HepG2 (cell line): Measurements from ENCODE around the gene RAPSN. TPM values are rescaled to one million over a fixed set of nuclear protein-coding genes. Genes with fewer than 3 reads are reported as not detected.

ENCODE experiments used
- AKAP8 ChIP-seq: sonication (generic); formaldehyde crosslinking; IDR thresholded peaks from 2 replicates; pipeline ENCODE4 v1.5.1; 2020; ENCODE audit warnings: mild to moderate bottlenecking, missing genetic modification reagents
- CHD2 ChIP-seq: IDR thresholded peaks from 2 replicates; pipeline ENCODE4 v1.6.1; 2011; ENCODE audit warnings: low read depth, low read length, improper control_type of control experiment
- ETS1 ChIP-seq: sonication (generic); formaldehyde crosslinking; IDR thresholded peaks from 2 replicates; pipeline ENCODE4 v1.4.0; 2020; ENCODE audit warnings: missing genetic modification reagents
- GATAD1 ChIP-seq: IDR thresholded peaks from 2 replicates; pipeline ENCODE4 v1.6.1; 2016; ENCODE audit warnings: missing genetic modification reagents, missing compliant biosample characterization
- IRF2 ChIP-seq: IDR thresholded peaks from 2 replicates; pipeline ENCODE4 v1.6.1; 2018; ENCODE audit warnings: missing genetic modification reagents, missing compliant biosample characterization
- MAFK ChIP-seq, 2 experiments: IDR thresholded peaks in 1 of 2; conservative IDR thresholded peaks in 1 of 2; 2 replicates each; pipeline ENCODE4 v1.6.1; 2011; ENCODE audit warnings: improper control_type of control experiment in 2 of 2, low read length in 2 of 2
- NFE2L2 ChIP-seq: fragments of 150-350 bp; IDR thresholded peaks from 2 replicates; pipeline ENCODE4 v1.6.1; 2014; ENCODE audit warnings: low read length
- RFX5 ChIP-seq: IDR thresholded peaks from 2 replicates; pipeline ENCODE4 v1.6.1; 2011; ENCODE audit warnings: low read depth, low read length, improper control_type of control experiment
- SIN3B ChIP-seq: fragments of 150-350 bp; IDR thresholded peaks from 2 replicates; pipeline ENCODE4 v1.6.1; 2014; ENCODE audit warnings: low read length
- SYNCRIP ChIP-seq: fragments of 200-400 bp; formaldehyde crosslinking; IDR thresholded peaks from 2 replicates; pipeline ENCODE4 v1.6.1; 2018; ENCODE audit warnings: mild to moderate bottlenecking, low read depth, low read length; ENCODE audit not compliant: insufficient read depth
- THAP11 ChIP-seq: IDR thresholded peaks from 2 replicates; pipeline ENCODE4 v1.6.1; 2016; ENCODE audit warnings: missing biosample characterization, missing genetic modification reagents
- ZNF121 ChIP-seq: sonication (generic); formaldehyde crosslinking; IDR thresholded peaks from 2 replicates; pipeline ENCODE4 v1.5.0; 2020; ENCODE audit warnings: mild to moderate bottlenecking, missing genetic modification reagents
- ZNF18 ChIP-seq: sonication (generic); formaldehyde crosslinking; IDR thresholded peaks from 2 replicates; pipeline ENCODE4 v1.8.0; 2022; ENCODE audit warnings: mild to moderate bottlenecking, missing genetic modification reagents; ENCODE audit not compliant: insufficient replicate concordance
- ZNF512 ChIP-seq: sonication (generic); formaldehyde crosslinking; IDR thresholded peaks from 2 replicates; pipeline ENCODE4 v1.4.0; 2020; ENCODE audit warnings: mild to moderate bottlenecking, missing genetic modification reagents
- ZNF670 ChIP-seq: sonication (generic); formaldehyde crosslinking; IDR thresholded peaks from 2 replicates; pipeline ENCODE4 v1.8.0; 2022; ENCODE audit warnings: mild to moderate bottlenecking, missing genetic modification reagents, borderline replicate concordance
- ZNF773 ChIP-seq: sonication (generic); formaldehyde crosslinking; IDR thresholded peaks from 2 replicates; pipeline ENCODE4 v1.4.0; 2020; ENCODE audit warnings: missing genetic modification reagents, borderline replicate concordance
- ZNF792 ChIP-seq: IDR thresholded peaks from 2 replicates; pipeline ENCODE4 v1.6.1; 2016
- ZNF879 ChIP-seq: sonication (generic); formaldehyde crosslinking; IDR thresholded peaks from 2 replicates; pipeline ENCODE4 v1.8.1; 2023; ENCODE audit warnings: missing genetic modification reagents
- ZNF891 ChIP-seq: sonication (generic); formaldehyde crosslinking; IDR thresholded peaks from 2 replicates; pipeline ENCODE4 v1.5.0; 2020; ENCODE audit warnings: mild to moderate bottlenecking, missing genetic modification reagents
- polyA plus RNA-seq, 8 experiments: library from polyadenylated mRNA; depleted of rRNA in 3 of 8; stranded (reverse) in 7 of 8; unstranded in 1 of 8; fragments of >200 nt; fragmentation: Illumina TruSeq in 4 of 8; extraction: Trizol in 4 of 8; gene quantifications; 2 replicates each; pipeline versions ENCODE4 v1.2.1 to v1.2.3, GENCODE V29; 2011 to 2016; ENCODE audit warnings: low read depth in 4 of 8, missing spikeins in 1 of 8, mixed read lengths in 1 of 8; ENCODE audit not compliant: insufficient read depth in 1 of 8
- total RNA-seq, 5 experiments: library from RNA; depleted of rRNA; stranded (reverse); fragments of >200 nt; fragmentation: Illumina TruSeq; extraction: Trizol; gene quantifications; 2 replicates each; pipeline ENCODE4 v1.2.3, GENCODE V29; 2016; ENCODE audit warnings: low read depth in 1 of 5
- TF ChIP-seq, protein P1 (sequence below): IDR thresholded peaks from 2 replicates; pipeline ENCODE4 v1.6.1; 2016; ENCODE audit warnings: missing compliant biosample characterization, missing genetic modification reagents, borderline replicate concordance
- TF ChIP-seq, protein P2 (sequence below): sonication (generic); formaldehyde crosslinking; IDR thresholded peaks from 2 replicates; pipeline ENCODE4 v1.5.0; 2020; ENCODE audit warnings: mild to moderate bottlenecking, missing genetic modification reagents, moderate library complexity
- TF ChIP-seq, protein P3 (sequence below): sonication (generic); formaldehyde crosslinking; conservative IDR thresholded peaks from 2 replicates; pipeline ENCODE4 v1.5.0; 2020; ENCODE audit warnings: missing genetic modification reagents

Gene RAPSN
- total and polyA plus RNA-seq, 2 of the 13 experiments (the other 11 are each of a cell fraction or from before 2014, with no cell fraction given) = 0.15 to 1.2 TPM

DNA sequence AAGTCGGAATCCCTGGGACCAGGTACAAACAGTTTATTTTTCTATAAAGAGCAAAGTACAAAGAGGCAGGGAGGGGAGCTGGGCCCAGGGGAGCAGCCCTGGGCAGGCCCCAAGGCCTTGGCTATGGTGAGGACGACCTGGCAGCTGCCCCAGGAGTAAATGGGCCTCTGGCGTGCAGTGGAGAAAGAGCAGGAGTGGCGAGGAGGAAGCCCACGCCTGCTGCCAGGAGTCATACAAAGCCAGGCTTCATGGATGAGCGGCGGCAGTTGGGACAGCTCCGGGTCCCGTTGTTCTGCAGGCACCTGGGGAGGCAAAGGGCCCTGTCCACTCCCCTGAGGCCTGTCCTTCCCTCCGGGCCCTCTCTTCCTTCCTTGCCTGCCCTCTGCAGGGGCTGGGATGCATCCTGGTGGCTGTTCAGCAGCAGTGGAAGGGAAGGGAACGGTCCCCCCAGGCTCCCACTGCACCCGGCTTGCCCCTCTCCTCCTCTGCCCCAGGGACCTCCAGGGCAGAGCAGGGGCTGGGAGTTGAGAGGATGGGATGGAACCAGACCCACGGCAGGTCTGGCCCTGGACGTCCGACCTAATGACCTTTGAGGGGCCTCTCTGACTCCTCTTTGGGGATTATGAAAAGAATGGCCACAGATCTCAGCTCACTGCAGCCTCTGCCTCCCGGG is 11.1 kb downstream of the RAPSN start (continued):
- TF ChIP-seq IRF2 (CRISPR knock-in tag) (0 out of 2 replicates have a peak, but pooled peaks have one; percentile 15), ZNF891 (CRISPR knock-in tag) (peak; percentile 69; the same call in 1 of the 2 replicates), RFX5 (no peak), ETS1 (CRISPR knock-in tag) (no peak), ZNF18 (CRISPR knock-in tag) (no peak), ZNF792 (CRISPR knock-in tag) (no peak; the same call in 1 of the 2 replicates), SIN3B (no peak), ZNF879 (no peak), ZNF121 (no peak), CHD2 (no peak), GATAD1 (CRISPR knock-in tag) (no peak), ZNF512 (CRISPR knock-in tag) (no peak), SYNCRIP (no peak), MAFK (conservative IDR thresholded peaks at IDR 0.05 in 1 of 2, IDR thresholded peaks at IDR 0.05 in 1 of 2; ENCODE audit: low read length in 2 of 2) (no peak), ZNF670 (CRISPR knock-in tag) (0 out of 2 replicates have a peak, but pooled peaks have one; percentile 45), AKAP8 (CRISPR knock-in tag) (no peak), ZNF773 (no peak), NFE2L2 (no peak), THAP11 (CRISPR knock-in tag) (peak; percentile 61)
- TF ChIP-seq, protein P1, sequence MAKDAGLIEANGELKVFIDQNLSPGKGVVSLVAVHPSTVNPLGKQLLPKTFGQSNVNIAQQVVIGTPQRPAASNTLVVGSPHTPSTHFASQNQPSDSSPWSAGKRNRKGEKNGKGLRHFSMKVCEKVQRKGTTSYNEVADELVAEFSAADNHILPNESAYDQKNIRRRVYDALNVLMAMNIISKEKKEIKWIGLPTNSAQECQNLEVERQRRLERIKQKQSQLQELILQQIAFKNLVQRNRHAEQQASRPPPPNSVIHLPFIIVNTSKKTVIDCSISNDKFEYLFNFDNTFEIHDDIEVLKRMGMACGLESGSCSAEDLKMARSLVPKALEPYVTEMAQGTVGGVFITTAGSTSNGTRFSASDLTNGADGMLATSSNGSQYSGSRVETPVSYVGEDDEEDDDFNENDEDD (CRISPR knock-in tag) = no peak
- TF ChIP-seq, protein P2, sequence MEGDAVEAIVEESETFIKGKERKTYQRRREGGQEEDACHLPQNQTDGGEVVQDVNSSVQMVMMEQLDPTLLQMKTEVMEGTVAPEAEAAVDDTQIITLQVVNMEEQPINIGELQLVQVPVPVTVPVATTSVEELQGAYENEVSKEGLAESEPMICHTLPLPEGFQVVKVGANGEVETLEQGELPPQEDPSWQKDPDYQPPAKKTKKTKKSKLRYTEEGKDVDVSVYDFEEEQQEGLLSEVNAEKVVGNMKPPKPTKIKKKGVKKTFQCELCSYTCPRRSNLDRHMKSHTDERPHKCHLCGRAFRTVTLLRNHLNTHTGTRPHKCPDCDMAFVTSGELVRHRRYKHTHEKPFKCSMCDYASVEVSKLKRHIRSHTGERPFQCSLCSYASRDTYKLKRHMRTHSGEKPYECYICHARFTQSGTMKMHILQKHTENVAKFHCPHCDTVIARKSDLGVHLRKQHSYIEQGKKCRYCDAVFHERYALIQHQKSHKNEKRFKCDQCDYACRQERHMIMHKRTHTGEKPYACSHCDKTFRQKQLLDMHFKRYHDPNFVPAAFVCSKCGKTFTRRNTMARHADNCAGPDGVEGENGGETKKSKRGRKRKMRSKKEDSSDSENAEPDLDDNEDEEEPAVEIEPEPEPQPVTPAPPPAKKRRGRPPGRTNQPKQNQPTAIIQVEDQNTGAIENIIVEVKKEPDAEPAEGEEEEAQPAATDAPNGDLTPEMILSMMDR (CRISPR knock-in tag) = peak; percentile 48
- TF ChIP-seq, protein P3, sequence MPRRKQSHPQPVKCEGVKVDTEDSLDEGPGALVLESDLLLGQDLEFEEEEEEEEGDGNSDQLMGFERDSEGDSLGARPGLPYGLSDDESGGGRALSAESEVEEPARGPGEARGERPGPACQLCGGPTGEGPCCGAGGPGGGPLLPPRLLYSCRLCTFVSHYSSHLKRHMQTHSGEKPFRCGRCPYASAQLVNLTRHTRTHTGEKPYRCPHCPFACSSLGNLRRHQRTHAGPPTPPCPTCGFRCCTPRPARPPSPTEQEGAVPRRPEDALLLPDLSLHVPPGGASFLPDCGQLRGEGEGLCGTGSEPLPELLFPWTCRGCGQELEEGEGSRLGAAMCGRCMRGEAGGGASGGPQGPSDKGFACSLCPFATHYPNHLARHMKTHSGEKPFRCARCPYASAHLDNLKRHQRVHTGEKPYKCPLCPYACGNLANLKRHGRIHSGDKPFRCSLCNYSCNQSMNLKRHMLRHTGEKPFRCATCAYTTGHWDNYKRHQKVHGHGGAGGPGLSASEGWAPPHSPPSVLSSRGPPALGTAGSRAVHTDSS = no peak
